HFFc6 (cell line): ENCODE results near the gene KRT14. TPM values are rescaled to one million over a fixed set of nuclear protein-coding genes. Genes with fewer than 3 reads are reported as not detected.

ENCODE experiments used
- DNase-seq: peaks from one replicate; pipeline ENCODE4 v3.0.0-alpha.2; 2018
- H3K27ac Mint-ChIP-seq: 2 replicates; pipeline ENCODE4 v1.8.0; 2020; ENCODE audit warnings: mild to moderate bottlenecking, mixed read lengths
- H3K27me3 Mint-ChIP-seq: 2 replicates; pipeline ENCODE4 v1.8.0; 2021; ENCODE audit warnings: mild to moderate bottlenecking, moderate library complexity, mixed read lengths; ENCODE audit not compliant: insufficient read depth
- H3K36me3 Mint-ChIP-seq: 2 replicates; pipeline ENCODE4 v1.8.0; 2021; ENCODE audit warnings: low read depth, mixed read lengths
- H3K4me1 Mint-ChIP-seq: 2 replicates; pipeline ENCODE4 v1.8.0; 2020; ENCODE audit warnings: low read depth, mixed read lengths
- H3K4me3 Mint-ChIP-seq: 2 replicates; pipeline ENCODE4 v1.8.0; 2020; ENCODE audit warnings: mild to moderate bottlenecking, moderate library complexity, mixed read lengths
- H3K9me3 Mint-ChIP-seq: 2 replicates; pipeline ENCODE4 v1.8.0; 2020; ENCODE audit warnings: mild to moderate bottlenecking, mixed read lengths
- total RNA-seq, 6 experiments: library from RNA; stranded (reverse); fragmentation: NEBNext Ultra II Directional; extraction: Animal tissue kit (Norgen Biotek cat#: 25700); gene quantifications; 2 replicates in 1 of 6; 3 replicates in 5 of 6; pipeline ENCODE4 v1.2.3, GENCODE V29; 2021
- TF ChIP-seq, protein P1 (sequence below): fragments of 200-600 bp; sonication (generic); IDR thresholded peaks from 2 replicates; pipeline ENCODE4 v1.5.0; 2021; ENCODE audit warnings: antibody characterized with exemption, mild to moderate bottlenecking

Gene KRT14
- total RNA-seq, 6 experiments from 2014 or later, result 0.14 to 2.0 (median 1.5) TPM

DNA sequence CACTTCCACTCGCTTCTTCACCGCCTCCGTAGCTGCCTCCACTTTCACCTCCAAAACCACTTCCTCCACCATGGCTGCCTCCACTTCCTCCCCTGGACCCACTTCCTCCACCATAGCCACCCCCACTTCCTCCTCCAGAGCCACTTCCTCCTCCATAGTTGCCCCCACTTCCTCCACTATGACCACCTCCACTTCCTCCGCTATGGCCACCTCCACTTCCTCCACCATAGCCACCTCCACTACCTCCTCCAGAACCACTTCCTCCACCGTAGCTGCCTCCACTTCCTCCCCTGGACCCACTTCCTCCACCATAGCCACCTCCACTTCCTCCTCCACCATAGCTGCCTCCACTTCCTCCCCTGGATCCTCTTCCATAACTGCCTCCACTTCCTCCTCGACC is 19.4 kb downstream of the KRT14 start:
- Mint-ChIP-seq H3K9me3 (no peaks in the 10 kb centered on the region), H3K27ac (no peak overlapping the region), H3K4me1 (no peaks in the 10 kb centered on the region), H3K27me3 (peaks cover 69% of the 10 kb centered on the region), H3K4me3 (no peak overlapping the region), H3K36me3 (no peaks in the 10 kb centered on the region)
- TF ChIP-seq, protein P1, sequence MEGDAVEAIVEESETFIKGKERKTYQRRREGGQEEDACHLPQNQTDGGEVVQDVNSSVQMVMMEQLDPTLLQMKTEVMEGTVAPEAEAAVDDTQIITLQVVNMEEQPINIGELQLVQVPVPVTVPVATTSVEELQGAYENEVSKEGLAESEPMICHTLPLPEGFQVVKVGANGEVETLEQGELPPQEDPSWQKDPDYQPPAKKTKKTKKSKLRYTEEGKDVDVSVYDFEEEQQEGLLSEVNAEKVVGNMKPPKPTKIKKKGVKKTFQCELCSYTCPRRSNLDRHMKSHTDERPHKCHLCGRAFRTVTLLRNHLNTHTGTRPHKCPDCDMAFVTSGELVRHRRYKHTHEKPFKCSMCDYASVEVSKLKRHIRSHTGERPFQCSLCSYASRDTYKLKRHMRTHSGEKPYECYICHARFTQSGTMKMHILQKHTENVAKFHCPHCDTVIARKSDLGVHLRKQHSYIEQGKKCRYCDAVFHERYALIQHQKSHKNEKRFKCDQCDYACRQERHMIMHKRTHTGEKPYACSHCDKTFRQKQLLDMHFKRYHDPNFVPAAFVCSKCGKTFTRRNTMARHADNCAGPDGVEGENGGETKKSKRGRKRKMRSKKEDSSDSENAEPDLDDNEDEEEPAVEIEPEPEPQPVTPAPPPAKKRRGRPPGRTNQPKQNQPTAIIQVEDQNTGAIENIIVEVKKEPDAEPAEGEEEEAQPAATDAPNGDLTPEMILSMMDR, result no peak
- no peak for DNase-seq

DNA sequence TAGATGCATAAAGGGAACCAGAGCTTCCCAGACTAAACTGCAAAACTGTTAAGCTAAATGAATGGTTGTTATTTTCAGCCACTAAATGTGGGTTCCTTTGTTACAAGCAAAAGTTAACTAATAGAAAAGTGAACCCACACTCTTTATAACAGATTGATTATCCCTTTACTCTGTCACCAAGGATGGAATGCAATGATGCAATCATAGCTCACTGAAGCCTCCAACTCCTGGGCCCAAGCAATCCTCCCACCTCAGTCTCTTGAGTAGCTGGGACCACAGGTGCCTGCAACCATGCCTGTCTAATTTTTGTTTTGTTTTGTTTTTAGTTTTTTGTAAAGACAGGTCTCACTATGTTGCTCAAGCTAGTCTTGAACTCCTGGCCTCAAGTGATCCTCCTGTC is 21.4 kb downstream of the KRT14 start:
- Mint-ChIP-seq H3K4me3 (no peak overlapping the region), H3K36me3 (no peaks in the 10 kb centered on the region), H3K9me3 (no peaks in the 10 kb centered on the region), H3K27me3 (peaks cover 56% of the 10 kb centered on the region), H3K4me1 (no peaks in the 10 kb centered on the region), H3K27ac (no peak overlapping the region)
- TF ChIP-seq, protein P1, result no peak
- DNase-seq, result no peak

DNA sequence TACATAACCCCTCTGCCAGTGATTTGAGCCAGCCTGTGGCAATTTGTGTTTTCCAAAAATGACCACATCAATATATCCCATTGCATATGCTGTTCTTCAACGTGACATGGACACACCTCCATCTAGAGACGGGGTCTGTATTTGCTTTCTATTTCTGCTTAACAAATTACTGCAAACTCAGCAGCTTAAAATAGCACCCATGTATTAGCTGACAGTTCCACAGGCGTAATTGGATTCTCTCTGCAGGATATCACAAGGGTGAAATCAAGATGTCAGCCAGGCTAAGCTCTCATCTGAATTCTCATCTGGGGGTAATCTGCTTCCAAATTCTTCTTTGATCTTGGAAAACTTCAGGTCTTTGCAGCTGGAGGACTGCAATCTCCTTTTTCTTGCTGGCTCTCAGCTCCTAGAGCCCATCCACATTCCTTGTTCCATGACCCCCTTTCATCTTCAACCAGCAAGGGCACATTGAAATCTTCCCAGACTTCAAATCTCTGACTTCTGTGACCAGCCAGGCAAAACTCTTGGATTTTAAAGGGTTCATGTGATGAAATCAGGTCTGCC is 23.0 kb downstream of the KRT14 start:
- H3K4me1 Mint-ChIP-seq, result peaks cover 12% of the 10 kb centered on the region

DNA sequence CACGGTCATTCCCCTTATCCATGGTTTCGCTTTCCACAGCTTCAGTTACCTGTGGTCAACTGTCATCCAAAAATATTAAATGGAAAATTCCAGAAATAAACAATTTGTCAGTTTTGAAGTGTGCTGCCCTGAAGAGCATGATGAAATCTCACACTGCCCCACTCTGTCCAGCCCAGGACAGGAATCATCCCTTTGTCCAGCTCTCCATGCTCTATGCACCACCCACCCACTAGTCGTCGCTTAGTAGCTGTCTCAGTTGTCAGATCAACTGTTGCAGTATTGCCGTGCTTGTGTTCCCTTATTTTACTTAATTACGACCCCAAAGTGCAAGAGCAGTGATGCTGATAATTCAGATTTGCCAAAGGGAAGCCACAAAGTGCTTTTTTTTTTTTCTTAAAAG is 25.1 kb downstream of the KRT14 start:
- no peak for DNase-seq
- Mint-ChIP-seq H3K4me3 (no peak overlapping the region), H3K36me3 (no peaks in the 10 kb centered on the region), H3K4me1 (peaks cover 16% of the 10 kb centered on the region), H3K27me3 (peaks cover 34% of the 10 kb centered on the region), H3K27ac (no peak overlapping the region), H3K9me3 (no peaks in the 10 kb centered on the region)
- TF ChIP-seq, protein P1, result no peak

More for the DNA sequence above, 23.0 kb downstream of the KRT14 start:
- H3K4me3 Mint-ChIP-seq, result no peak overlapping the region
- no peaks in the 10 kb centered on the region for H3K9me3 Mint-ChIP-seq
- TF ChIP-seq, protein P1, result no peak
- no peaks in the 10 kb centered on the region for H3K36me3 Mint-ChIP-seq
- H3K27ac Mint-ChIP-seq, result no peak overlapping the region
- no peak for DNase-seq
- peaks cover 44% of the 10 kb centered on the region for H3K27me3 Mint-ChIP-seq

DNA sequence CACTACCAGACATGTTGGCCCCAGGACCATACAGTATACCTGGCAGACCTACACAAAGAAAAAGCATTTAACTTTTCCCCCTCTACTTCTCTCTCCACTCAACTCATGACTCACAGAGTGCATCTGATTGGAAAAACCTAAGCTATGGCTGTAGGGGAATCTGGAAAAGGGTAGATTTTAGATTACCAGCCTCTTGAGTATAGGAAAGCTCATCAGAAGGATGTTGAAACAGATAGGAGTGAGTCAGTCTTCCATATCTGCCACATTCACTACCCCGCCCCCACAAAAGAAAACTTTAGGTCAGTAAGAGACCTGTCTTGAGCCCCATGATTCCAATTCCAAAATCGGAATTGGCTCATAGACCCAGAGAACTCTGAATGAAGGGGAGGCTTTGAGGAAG is 27.1 kb downstream of the KRT14 start:
- peaks cover 21% of the 10 kb centered on the region for H3K4me1 Mint-ChIP-seq
- no peak overlapping the region for H3K4me3 Mint-ChIP-seq
- H3K27ac Mint-ChIP-seq, result no peak overlapping the region
- no peaks in the 10 kb centered on the region for H3K36me3 Mint-ChIP-seq
- no peaks in the 10 kb centered on the region for H3K9me3 Mint-ChIP-seq
- TF ChIP-seq, protein P1, result no peak
- H3K27me3 Mint-ChIP-seq, result peaks cover 31% of the 10 kb centered on the region
- DNase-seq, result peak; percentile 16

DNA sequence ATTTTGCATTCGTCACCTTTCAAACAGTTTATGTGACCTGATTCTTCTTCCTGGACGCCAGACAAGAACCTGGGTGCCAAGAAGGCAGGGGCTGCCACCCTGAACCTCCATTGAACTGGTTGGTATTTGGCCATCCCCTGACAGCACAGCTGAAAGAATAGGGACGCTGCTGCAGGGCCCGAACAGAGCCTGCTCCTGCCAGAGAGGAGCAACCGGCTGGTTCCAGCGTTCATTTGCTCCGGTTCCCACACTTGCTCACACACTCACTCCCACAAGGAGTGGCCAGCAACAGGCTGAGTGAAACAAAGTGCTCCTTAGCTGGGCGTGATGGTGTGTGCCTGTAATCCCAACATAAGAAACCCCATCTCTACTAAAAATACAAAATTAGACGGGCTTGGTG is 29.8 kb downstream of the KRT14 start:
- Mint-ChIP-seq H3K4me1 (peaks cover 32% of the 10 kb centered on the region), H3K27ac (no peak overlapping the region), H3K27me3 (peaks cover 21% of the 10 kb centered on the region), H3K4me3 (no peak overlapping the region), H3K9me3 (no peaks in the 10 kb centered on the region), H3K36me3 (no peaks in the 10 kb centered on the region)
- DNase-seq, result no peak
- TF ChIP-seq, protein P1, result no peak
